ENCODE data around the gene SP140.
"Not testable (repeated sequence)": the region's sequence is repeated elsewhere in the genome, so short reads cannot be mapped to it uniquely, and the experiment has no call there.

SP140 gene

GRCh38 chr2:230289311-230289710, 63.8 kb downstream of the SP140 start:
- peak; percentile 14 for DNase-seq (ENCODE audit: low spot score)

GRCh38 chr2:230295192-230295591, 69.7 kb downstream of the SP140 start:
- no peak for DNase-seq (ENCODE audit: low spot score)

GRCh38 chr2:230296917-230297316, 71.4 kb downstream of the SP140 start:
- no peak for DNase-seq (ENCODE audit: low spot score)

GRCh38 chr2:230299618-230300017, 74.1 kb downstream of the SP140 start:
- no peak for DNase-seq (ENCODE audit: low spot score)

GRCh38 chr2:230305416-230306275, 80.1 kb downstream of the SP140 start:
- no peak for DNase-seq (ENCODE audit: low spot score)

GRCh38 chr2:230306474-230306873, 80.9 kb downstream of the SP140 start:
- no peak for DNase-seq (ENCODE audit: low spot score)

GRCh38 chr2:230307485-230307884, 81.9 kb downstream of the SP140 start:
- no peak for DNase-seq (ENCODE audit: low spot score)

GRCh38 chr2:230308402-230309000, 83.0 kb downstream of the SP140 start:
- no peak for DNase-seq (ENCODE audit: low spot score)

GRCh38 chr2:230310792-230311191, 85.3 kb downstream of the SP140 start:
- DNase-seq (ENCODE audit: low spot score), result not testable (repeated sequence)

GRCh38 chr2:230311634-230312033, 86.1 kb downstream of the SP140 start:
- DNase-seq (ENCODE audit: low spot score), result not testable (repeated sequence)

GRCh38 chr2:230312638-230313037, 87.1 kb downstream of the SP140 start:
- no peak for DNase-seq (ENCODE audit: low spot score)

GRCh38 chr2:230317366-230317765, 91.8 kb downstream of the SP140 start:
- no peak for DNase-seq (ENCODE audit: low spot score)

GRCh38 chr2:230318190-230319121, 92.9 kb downstream of the SP140 start:
- no peak for DNase-seq (ENCODE audit: low spot score)

- DNase-seq (ENCODE audit: low spot score), result peak; percentile 86
Measured at GRCh38 chr2:230319211-230319862, 93.8 kb downstream of the SP140 start.

- DNase-seq (ENCODE audit: low spot score), result no peak
Measured at GRCh38 chr2:230321031-230321430, 95.5 kb downstream of the SP140 start.

- DNase-seq (ENCODE audit: low spot score), result no peak
Measured at GRCh38 chr2:230322561-230323384, 97.2 kb downstream of the SP140 start.

- DNase-seq (ENCODE audit: low spot score), result no peak
Measured at GRCh38 chr2:230323385-230324106, 98.0 kb downstream of the SP140 start.

GRCh38 chr2:230324503-230324902, 99.0 kb downstream of the SP140 start:
- no peak for DNase-seq (ENCODE audit: low spot score)

GRCh38 chr2:230325316-230326243, 100.0 kb downstream of the SP140 start:
- DNase-seq (ENCODE audit: low spot score), result no peak

Data from CD4-positive, alpha-beta T cell treated with Interleukin-2 at 100 ng/mL for 4 hours (primary cell).